ENCODE measurements around the gene BTNL9.
"Not testable (repeated sequence)": the region's sequence is repeated elsewhere in the genome, so short reads cannot be mapped to it uniquely, and the experiment has no call there.

BTNL9 gene

DNA sequence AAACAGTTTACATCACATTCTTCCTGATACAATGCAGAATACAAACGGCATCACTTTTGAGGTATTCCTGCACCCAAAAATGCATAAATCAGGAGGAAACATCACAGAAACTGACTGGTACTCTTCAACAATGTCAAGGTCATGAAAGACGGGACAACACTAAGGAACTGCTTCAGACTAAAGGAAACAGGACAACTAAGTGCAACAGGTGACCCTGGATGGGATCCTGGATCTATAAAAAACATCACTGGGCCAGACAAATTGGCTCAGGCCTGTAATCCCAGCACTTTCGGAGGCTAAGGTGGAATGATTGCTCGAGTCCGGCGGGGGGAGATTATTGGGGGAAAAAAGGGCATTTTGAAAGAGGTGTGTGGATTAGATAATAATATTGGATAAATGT is 22.6 kb downstream of the BTNL9 start:
- no peak for DNase-seq (ENCODE audit: low spot score)

DNA sequence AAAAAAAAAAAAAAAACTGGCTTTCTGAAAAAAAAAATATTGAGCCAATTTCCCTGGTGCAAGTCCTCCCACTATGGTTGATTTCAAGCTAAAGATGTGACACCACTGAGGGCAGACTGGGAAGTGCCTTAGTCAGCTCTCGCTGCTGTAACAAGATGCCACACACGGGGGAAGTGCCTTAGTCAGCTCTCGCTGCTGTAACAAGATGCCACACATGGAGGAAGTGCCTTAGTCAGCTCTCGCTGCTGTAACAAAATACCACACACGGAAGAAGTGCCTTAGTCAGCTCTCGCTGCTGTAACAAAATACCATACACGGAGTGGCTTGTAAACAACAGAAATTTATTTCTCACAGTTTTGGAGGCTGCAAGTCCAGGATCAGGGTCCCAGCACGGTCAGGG is 23.4 kb downstream of the BTNL9 start:
- no peak for DNase-seq (ENCODE audit: low spot score)

DNA sequence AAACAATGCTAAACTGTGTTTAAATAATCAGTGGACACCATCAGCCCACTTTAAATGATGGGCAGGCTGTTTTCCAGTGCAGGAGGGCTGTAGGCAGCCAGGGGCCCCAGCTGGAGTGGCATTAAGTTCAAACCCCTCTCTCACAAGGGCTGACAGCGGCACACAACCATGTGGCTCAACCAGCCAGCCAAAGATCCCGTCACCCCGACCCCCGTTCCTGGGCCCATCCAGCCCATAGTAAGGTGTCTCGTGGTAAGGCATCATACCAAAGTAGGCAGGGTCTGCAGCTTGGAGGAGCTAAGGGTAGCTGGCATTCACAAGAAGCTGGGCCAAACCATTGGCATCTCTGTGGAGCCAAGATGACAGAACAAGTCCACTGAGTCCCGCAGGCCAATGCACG is 24.9 kb downstream of the BTNL9 start:
- DNase-seq (ENCODE audit: low spot score) = no peak

DNA sequence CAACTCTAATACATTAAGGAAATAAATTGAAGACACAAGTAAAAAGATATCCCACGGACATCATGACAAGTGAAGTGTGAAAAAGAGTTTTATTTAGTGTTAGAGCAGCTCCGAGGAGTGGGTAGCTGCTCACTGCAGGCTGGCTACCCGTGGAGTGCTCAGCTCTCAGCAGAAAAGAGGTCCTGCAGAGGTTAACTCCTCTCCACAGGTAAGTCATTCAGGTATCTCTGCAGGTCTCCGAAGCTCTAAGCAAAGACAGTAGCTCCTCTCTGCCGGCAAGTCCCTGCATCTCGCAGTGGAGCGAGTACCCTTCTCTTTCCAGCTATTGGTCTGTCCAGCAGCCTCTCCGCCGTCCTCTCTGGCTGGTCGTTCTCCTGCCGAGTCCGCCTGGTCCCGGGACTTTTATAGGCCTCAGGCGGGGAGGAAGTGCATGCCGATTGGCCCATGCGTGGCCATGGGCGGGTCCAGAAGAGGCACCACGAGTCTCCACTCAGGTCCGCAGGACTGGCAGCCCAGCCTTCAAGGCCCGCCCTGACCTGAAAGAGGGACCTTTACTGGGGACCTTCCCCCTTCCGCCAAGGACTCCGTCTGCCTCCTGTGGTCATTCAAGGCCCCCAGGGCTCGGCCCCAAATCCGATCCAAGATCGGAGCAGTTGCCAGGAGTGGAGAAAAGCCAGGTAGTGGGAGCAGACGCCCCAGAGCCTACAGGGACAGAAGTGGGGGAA is 29.9 kb downstream of the BTNL9 start:
- no peak for DNase-seq (ENCODE audit: low spot score)

DNA sequence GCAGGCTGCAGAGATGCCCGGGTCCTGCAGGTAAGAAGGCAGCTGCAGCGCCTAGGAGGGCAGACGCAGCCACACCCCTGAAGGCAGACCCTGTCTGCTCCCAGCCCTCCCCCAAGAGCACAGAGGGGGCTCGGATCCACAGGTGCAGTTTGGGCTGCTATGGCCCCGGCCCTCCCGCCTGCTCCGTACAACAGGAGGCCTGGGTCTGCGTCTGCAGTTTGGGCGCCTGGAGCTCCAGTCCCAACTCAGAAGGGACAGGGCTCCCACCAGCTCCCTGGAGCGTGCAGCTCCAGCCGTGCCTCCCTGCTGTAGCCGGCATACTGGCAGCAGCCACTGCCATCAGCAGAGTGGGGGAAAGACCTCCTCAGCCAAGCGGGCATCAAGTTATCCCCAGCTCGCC is 30.5 kb downstream of the BTNL9 start:
- no peak for DNase-seq (ENCODE audit: low spot score)

DNA sequence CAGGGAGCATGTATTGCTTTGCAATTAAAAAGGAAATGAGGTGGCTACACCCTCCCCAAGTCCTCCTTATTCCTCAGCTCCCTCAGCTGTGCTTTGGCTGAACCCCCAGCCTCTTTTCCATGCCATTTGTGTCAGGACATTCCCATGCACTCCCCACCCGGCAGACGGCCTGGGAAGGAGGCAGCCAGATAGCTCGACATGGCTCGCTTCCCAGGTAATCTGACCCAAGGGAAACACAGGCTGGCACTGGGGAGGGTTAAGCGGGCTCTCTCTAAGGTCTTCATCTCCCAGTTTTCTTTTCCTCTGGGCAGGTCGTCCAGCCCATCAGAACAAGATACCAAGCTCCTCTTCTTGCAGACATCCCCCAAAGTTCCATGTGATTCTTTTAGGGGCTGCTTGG is 31.2 kb downstream of the BTNL9 start:
- DNase-seq (ENCODE audit: low spot score) = no peak

DNA sequence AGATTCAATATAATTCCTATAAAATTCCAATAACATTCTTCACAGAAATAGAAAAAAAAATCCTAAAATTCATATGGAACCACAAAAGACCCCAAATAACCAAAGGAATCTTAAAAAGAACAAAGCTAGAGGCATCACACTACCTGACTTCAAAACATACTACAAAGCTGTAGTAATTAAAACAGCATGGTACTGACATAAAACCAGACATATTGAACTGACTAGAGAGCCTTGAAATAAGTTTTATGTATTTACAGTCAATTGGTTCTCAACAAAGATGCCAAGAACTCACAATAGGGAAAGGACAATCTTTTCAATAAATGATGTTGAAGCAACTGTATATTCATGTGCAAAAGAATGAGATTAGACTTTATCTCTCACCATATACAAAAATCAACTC is 36.9 kb downstream of the BTNL9 start:
- DNase-seq (ENCODE audit: low spot score) = no peak

DNA sequence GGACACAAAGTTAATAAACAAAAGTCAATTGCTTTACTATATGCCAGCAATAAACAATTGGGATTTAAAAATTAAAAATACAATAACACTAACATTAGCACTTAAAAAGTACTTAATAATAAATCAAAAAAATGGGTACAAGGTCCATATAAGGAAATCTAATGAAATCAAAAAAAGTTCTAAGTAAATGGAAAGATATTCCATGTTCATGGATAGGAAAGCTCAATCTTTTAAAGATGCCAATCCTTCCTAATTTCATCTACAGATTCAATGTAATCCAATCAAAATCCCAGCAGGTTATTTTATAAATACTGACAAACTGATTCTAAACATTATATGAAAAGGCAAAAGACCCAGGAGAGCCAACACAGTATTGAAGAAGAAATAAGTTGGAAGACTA is 41.9 kb downstream of the BTNL9 start:
- DNase-seq (ENCODE audit: low spot score) = no peak

DNA sequence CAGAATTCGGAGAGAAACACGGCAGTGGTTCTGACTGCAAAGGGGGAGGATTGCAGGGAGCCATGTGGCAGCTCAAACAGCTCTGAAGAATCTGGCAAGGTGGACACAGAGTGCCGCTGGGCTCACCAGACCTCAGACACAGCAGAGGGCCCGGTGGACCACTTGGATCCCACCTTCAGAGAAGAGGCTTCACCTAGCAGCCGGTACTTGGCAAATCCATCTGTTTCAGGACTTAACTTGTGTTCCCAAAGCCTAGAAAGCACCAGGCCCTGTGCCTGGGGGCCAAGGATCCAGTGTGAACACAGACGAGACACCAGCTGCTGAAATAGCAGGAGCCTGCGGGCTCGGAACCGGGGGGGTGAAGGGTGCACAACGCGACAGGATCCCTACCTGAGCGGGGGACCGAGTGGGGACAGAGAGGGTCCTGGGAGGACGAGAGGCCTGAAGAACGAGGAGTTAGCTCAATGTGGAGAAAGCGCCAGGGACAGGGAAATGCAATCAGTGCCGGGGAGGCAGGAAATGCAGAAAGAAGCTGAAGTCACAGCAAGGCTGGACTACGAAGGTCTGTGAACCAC is 44.6 kb downstream of the BTNL9 start:
- no peak for DNase-seq (ENCODE audit: low spot score)

DNA sequence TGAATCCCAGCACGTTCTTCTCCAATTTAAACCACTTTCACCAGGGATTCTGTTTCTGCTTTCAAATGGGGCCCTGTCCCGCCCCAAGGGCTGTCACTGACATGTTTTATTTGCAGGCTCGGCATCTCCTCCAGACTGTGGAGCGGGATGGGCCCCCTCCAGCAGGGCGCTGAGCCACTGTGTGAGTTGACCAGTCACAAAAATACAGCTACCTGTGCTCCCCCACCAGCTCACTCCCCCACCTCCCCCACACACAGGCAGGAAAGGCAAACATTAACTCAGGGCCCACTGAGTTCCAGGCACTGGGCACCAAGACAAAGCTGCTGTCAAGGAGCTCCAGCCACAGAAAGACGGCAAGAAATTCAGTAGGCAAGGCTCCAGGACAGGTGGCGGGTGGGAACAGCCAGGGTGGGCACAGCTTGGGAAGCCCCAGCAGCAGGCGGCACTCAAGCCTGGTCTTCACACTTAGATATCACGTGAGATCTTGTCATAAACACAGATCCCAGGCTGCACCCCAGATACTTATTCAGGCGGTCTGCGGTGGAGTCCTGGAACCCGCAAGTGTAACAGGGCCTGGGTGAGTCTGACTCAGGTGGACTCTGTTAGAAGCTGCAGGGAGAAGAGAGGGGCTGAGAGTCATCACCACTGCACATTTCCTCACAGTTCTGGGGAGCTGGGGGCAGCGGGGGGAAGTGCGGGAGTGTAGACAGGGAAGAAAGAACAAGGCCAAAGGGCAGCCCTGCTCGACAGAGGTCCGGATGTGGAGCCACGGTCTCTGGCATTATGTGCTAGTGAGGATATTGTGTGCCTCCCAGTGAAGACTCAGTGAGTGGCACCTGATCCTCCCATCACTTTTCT is 46.2 kb downstream of the BTNL9 start:
- DNase-seq (ENCODE audit: low spot score) = no peak

DNA sequence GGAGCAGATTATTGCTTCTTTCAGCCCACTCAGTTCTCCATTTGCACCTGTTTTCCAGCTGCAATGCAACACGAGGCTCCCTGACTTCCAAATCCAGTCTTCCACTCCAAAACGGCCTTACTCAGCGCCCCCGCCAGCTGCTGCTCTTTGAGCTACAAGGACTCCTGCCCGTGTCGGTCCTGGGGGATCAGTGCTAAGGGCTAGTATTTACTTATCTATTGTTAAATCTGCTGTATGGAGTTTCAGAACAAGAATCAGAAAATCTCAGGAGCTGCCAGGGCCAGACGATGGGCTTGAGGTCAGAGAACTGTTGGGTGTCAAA is 46.8 kb downstream of the BTNL9 start:
- no peak for DNase-seq (ENCODE audit: low spot score)

DNA sequence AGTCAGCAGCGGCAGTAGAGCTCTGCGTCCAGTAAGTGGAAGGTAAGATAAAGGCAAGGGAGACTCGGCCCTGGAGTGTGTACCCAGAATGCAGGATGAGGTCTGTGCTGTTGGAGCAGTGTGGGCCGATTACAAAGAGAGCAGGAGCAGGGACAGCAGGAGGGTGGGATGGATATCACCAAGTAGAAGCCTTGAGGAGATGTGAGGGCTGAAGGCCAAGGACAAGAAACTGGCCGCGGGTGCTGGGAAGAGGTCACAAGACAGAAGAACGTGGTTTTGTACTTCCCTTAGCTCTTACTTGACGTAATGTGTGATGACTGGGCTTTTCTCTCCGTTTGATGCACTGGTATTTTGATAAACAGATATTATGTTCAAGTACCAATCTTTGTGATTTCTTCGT is 47.2 kb downstream of the BTNL9 start:
- no peak for DNase-seq (ENCODE audit: low spot score)

DNA sequence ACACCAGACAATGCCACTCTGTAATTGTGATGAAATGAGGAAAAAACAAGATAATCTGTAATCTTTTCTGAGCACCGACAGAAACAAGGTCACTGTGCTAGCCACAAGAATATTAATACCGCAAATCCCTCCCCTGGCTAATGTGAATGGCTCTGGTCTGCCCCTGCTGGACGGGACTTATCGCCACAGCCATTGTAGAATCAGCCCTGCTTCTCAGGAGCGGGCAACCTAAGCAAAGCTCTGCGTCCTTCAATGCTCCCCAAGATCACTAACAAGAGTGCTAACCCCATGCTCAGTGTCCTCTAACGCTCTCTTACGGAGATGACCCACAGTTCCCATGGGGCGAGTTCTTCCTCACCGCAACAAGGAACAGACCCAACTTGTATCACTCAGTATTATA is 48.2 kb downstream of the BTNL9 start:
- peak; percentile 60 for DNase-seq (ENCODE audit: low spot score)

DNA sequence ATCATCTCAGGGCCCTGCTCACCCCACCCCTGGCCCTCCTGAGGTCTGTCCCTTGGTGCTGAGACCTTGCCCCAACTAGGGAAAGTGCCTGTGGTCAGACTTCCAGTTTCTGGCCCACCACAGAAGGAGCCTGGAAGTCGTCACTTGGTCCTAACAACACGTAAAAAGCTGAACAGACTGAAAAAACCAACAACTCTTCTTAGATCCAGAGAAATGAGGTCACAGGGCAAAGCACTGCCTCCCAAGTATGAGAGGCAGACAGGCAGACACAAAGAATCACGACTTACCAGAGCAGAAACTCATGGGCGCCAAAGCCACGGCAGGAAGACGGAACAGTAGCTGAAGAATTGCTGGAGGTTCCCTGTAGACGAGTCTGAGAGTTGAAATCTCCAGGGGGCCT is 52.4 kb downstream of the BTNL9 start:
- DNase-seq (ENCODE audit: low spot score) = no peak

DNA sequence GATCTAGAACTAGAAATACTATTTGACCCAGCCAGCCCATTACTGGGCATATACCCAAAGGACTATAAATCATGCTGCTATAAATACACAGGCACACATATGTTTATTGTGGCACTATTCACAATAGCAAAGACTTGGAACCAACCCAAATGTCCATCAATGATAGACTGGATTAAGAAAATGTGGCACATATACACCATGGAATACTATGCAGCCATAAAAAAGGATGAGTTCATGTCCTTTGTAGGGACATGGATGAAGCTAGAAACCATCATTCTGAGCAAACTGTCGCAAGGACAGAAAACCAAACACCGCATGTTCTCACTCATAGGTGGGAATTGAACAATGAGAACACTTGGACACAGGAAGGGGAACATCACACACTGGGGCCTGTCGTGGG is 55.1 kb downstream of the BTNL9 start:
- not testable (repeated sequence) for DNase-seq (ENCODE audit: low spot score)

DNA sequence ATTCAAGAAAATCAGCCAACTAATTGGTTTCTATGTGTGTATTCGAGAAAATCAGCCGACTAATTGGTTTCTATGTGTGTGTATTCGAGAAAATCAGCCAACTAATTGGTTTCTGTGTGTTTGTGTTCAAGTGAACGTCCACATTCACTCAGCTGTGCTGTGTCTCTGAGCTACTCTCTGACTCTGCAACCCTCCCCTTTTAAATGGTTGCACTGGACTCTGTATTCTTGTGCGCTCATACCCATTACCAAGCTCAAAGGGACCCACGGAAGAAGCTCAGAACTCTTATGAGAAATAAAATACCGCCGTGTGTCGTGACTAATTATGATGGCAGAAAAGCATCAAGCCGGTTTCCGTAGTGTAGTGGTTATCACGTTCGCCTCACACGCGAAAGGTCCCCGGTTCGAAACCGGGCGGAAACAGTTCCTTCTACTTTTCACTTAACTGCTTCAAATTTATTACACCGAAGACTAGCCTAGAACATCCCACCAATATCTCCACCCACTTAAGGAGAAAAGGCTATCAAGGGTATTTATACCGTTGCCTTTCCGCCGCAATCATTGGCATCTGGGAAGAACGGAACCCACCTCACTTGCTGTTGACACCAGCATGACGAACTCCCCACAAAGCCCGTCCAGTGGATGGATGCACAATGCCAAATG is 56.8 kb downstream of the BTNL9 start:
- DNase-seq (ENCODE audit: low spot score) = not testable (repeated sequence)

DNA sequence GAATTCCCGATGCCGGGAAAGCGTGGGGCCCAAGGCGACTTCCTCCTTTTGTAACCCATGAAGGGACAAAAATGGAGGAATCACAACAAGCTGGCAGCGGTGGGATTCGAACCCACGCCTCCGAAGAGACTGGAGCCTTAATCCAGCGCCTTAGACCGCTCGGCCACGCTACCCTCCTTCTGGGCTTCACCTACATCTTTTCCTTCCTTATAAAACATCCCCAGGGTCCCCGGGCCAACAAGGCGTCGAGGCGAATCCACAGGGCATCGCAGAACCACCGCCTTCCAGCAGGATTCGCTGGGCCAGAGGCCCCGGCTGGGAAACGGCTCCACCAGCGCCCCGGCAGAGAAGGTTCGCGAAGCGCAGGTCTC is 57.3 kb downstream of the BTNL9 start:
- DNase-seq (ENCODE audit: low spot score) = not testable (repeated sequence)

DNA sequence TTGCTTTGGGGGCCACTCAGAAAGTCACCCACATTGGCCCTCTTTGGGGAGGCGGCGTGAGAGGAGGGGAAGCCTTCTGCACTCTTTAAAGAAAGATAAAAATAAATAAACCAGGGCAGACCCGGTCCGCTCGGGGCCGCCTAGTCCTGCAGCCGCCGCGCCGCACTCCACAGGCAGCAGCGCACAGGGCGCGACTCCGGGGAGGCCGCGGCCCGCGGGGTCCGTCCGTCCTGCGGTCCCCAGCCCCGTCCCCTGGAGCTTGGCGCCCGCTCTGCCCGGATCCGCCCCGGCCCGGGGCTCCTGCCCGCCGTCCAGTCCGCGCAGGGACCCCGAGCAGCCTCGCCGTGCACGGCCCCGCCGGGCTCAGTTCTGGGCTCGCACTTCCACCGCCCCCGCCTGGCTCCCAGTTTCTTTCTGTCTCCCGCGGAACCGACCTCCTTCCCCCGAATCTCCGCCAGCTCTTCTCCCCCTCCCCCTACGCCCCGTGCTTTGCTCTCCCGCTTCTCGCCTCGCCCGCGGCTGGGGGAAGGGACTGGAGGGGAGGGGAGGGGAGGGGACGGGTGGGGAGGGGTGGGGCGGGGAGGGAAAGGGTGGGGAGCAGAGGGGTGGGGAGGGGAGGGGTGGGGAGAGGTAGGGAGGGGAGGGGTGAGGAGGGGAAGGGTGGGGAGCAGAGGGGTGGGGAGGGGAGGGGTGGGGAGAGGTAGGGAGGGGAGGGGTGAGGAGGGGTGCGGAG is 57.9 kb downstream of the BTNL9 start:
- DNase-seq (ENCODE audit: low spot score) = not testable (repeated sequence)

DNA sequence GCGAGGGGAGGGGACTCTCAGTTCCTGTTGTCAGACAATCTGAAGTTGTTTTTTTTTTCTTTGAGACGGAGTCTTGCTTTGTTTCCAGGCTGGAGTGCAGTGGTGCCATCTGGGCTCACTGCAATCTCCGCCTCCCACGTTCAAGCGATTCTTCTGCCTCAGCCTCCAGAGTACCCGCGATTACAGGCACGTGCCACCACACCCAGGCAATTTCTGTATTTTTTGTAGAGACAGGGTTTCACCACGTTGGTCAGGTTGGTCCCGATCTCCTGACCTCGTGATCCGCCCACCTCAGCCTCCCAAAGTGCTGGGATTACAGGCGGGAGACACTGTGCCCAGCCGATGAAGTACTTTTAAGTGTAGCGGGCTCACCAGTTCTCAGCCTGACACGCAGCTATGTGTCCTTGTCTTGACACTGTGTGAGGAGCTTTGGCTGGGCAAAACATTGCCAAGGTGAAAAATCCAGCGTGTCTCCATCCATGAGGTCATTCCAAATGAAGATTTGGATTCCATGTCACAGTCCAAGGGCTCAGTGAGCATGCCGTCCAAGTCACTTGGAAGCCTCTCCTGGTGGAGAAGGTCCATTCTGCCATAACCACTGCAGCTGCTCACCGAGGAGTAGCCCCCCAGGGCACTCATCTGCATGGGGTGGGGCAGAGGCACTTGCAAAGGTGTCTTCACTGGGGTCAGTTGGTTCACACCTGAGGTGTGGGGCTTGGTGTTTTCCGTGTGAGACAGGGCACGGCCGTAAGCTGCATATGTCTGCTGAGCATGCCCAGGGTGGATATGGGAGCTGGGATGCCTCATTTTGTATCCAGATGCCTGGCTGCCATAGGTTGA is 58.9 kb downstream of the BTNL9 start:
- no peak for DNase-seq (ENCODE audit: low spot score)

DNA sequence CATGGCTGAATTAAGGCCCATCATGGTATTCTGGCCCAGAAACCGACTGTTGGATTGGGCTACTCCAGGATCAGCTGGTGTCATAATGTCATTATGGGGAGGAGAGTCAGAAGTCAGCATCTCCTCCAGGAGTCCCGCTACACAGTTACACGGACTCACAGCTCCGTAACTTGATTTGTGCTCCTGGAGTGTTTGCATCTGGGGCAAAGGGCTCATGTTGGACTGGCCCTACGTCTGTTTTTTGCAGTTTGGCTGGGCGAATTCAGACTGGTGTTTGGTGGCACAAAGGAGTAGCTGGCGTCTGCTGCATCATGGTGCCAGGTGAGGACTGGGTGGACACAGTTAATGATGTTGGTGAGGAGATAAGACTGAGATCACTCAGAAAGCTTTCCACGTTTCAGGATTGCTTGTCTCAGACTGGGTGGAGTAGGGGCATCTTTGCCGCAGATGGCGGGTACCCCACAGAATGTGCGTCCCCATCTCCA is 59.6 kb downstream of the BTNL9 start:
- no peak for DNase-seq (ENCODE audit: low spot score)

All from HuH-7 (cell line).